SJSA1 (cell line): ENCODE results near the gene INHBB. TPM values are rescaled to one million over a fixed set of nuclear protein-coding genes. Genes with fewer than 3 reads are reported as not detected.

ENCODE experiments used
- DNase-seq, 2 experiments: peaks; one replicate each; pipeline ENCODE4 v3.0.0-alpha.2; 2015 to 2020; ENCODE audit warnings: low spot score in 2 of 2, low read depth in 1 of 2
- H3K27ac ChIP-seq: fragments of 250-450 bp; sonication (Bioruptor Pico); 2 replicates; pipeline ENCODE4 v1.5.1; 2020; ENCODE audit warnings: mild to moderate bottlenecking, moderate library complexity
- H3K27me3 ChIP-seq: fragments of 250-450 bp; sonication (Bioruptor Pico); replicated peaks from 2 replicates; pipeline ENCODE4 v1.5.1; 2020; ENCODE audit warnings: mild to moderate bottlenecking, moderate library complexity
- H3K36me3 ChIP-seq: fragments of 250-450 bp; sonication (Bioruptor Pico); 2 replicates; pipeline ENCODE4 v1.5.1; 2020; ENCODE audit warnings: mild to moderate bottlenecking
- H3K4me1 ChIP-seq: fragments of 250-450 bp; sonication (Bioruptor Pico); replicated peaks from 2 replicates; pipeline ENCODE4 v1.6.1; 2021; ENCODE audit warnings: mild to moderate bottlenecking
- H3K4me3 ChIP-seq: fragments of 250-450 bp; sonication (Bioruptor Pico); 2 replicates; pipeline ENCODE4 v1.5.1; 2020; ENCODE audit warnings: mild to moderate bottlenecking
- H3K9me3 ChIP-seq: fragments of 250-450 bp; sonication (Bioruptor Pico); replicated peaks from 2 replicates; pipeline ENCODE4 v1.5.1; 2020; ENCODE audit warnings: mild to moderate bottlenecking
- total RNA-seq: library from RNA; depleted of rRNA; stranded (reverse); fragments of >200 nt; shearing (Covaris generic); gene quantifications from 2 replicates; pipeline ENCODE4 v1.2.3, GENCODE V29; 2014

INHBB gene
- total RNA-seq, 1 experiment from 2014 or later = 0.16 TPM

DNA sequence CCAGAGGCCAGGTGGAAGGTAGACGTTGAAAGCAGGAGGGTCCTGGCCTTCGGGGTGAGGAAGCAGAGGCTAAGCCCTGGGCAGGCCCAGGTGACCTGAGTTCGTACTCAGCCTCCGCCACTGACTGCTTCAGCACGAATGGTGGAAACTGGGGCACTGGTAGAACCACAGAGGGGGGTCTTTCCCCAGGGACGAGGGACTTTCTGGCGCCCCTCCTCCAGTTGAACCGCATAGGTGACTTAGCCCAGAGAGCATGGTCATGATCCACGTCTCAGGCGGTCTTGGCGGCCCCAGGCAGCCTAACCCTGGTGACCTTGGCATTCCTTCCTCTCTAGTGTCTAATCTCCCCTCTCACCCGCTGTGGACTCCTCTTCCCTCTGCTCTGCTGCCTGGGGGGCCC lies 30.2 kb downstream of the INHBB start:
- Histone ChIP-seq H3K36me3 (no peaks in the 10 kb centered on the region), H3K27ac (no peak overlapping the region), H3K9me3 (no peaks in the 10 kb centered on the region), H3K4me3 (no peak overlapping the region), H3K4me1 (no peaks in the 10 kb centered on the region), H3K27me3 (peaks cover 35% of the 10 kb centered on the region)
- no peak for DNase-seq

- no peak overlapping the region for H3K4me3 ChIP-seq
- H3K4me1 ChIP-seq = no peaks in the 10 kb centered on the region
- no peaks in the 10 kb centered on the region for H3K36me3 ChIP-seq
- peaks cover 34% of the 10 kb centered on the region for H3K27me3 ChIP-seq
- no peak overlapping the region for H3K27ac ChIP-seq
- H3K9me3 ChIP-seq = no peaks in the 10 kb centered on the region
- no peak for DNase-seq
Observed at GRCh38 chr2:120376679-120377640, 31.0 kb downstream of the INHBB start.

GRCh38 chr2:120378605-120379004 lies 32.7 kb downstream of the INHBB start:
- no peak for DNase-seq
- Histone ChIP-seq H3K27ac (no peak overlapping the region), H3K36me3 (no peaks in the 10 kb centered on the region), H3K27me3 (peaks cover 34% of the 10 kb centered on the region), H3K9me3 (no peaks in the 10 kb centered on the region), H3K4me1 (no peaks in the 10 kb centered on the region), H3K4me3 (no peak overlapping the region)

DNA sequence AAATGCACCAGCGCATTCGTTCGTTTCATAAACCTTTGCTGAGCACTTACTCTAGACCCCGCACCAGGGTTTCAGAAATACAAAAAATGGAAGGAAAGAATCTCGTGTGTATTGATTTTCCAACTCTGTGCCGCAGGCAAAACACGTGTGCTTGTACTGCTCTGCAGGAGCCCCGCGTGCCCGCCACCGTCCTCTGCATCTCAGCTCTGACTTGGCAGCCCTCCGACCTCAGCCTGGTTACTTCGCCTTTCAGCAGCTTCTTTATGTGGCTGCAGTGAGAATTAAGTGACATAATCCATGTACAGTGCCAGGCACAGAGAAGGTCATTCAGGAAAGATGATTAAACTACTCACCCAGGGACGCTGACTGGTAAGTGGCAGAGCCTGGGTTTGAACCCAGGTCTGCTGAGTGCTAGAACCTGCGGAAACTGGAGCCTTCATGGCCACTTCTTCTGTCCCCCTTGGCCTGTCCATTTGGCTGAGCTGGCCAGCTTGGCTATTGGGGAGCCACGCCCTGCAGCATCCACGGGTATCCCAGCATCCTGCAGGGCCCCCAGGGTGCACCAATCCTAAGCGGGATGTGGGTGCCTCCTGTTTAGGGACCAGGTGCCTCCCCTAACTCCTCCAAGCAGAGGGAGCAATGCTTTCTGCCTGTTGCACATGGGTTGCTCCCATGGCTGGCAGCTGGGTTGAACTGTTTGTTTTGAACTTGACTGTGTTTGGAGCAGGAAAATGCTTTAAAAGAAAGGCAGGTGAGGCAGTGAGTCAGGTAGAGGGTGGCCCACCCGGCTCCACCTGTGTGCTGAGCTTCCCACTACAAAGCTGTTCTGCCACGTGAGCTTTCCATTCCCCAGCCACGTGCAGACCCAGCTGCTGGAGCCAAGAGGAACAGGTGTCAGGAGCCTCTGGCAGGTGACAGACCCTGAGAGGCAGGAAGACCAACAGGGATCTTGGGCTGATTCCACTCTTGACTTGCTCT lies 34.3 kb downstream of the INHBB start:
- Histone ChIP-seq H3K4me3 (no peak overlapping the region), H3K27me3 (peaks cover 34% of the 10 kb centered on the region), H3K9me3 (no peaks in the 10 kb centered on the region), H3K4me1 (no peaks in the 10 kb centered on the region), H3K27ac (no peak overlapping the region), H3K36me3 (no peaks in the 10 kb centered on the region)
- no peak for DNase-seq

- peaks cover 31% of the 10 kb centered on the region for H3K27me3 ChIP-seq
- H3K27ac ChIP-seq = no peak overlapping the region
- H3K36me3 ChIP-seq = no peaks in the 10 kb centered on the region
- DNase-seq = no peak
- H3K4me1 ChIP-seq = no peaks in the 10 kb centered on the region
- H3K9me3 ChIP-seq = no peaks in the 10 kb centered on the region
- H3K4me3 ChIP-seq = no peak overlapping the region
Observed at GRCh38 chr2:120381192-120381591, 35.3 kb downstream of the INHBB start.

- H3K9me3 ChIP-seq = no peaks in the 10 kb centered on the region
- no peaks in the 10 kb centered on the region for H3K4me1 ChIP-seq
- H3K36me3 ChIP-seq = no peaks in the 10 kb centered on the region
- H3K27ac ChIP-seq = no peak overlapping the region
- peaks cover 30% of the 10 kb centered on the region for H3K27me3 ChIP-seq
- no peak for DNase-seq
- no peak overlapping the region for H3K4me3 ChIP-seq
Observed at GRCh38 chr2:120381661-120382060, 35.7 kb downstream of the INHBB start.

DNA sequence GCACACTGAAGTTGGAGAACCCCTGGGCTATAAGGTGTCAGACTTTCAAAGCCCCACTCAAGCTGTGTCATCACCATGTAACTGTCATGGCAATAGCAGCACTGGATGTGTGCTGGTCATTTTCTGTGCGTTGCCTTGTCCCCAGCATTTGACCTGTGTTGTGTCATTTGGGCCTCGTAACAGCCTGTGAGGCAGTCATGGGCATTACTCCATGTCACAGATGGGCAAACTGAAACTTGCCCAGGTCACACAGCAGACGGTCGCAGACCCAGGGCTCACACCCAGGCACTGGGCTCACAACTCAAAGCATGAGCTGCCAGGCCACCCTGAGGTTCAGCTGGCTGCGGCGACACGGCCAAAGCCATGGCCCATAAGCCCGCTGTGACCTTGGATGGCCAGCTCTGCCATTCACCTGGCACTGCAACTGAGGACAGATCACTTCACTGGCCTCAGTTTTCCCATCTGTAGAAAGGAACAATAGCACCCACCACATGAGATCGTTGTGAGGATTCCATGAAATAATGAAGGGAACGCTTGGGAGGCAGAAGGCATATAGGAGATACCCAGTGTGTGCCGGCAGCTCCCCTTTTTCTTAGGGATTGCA lies 36.7 kb downstream of the INHBB start:
- no peaks in the 10 kb centered on the region for H3K9me3 ChIP-seq
- H3K4me3 ChIP-seq = no peak overlapping the region
- no peaks in the 10 kb centered on the region for H3K4me1 ChIP-seq
- no peak overlapping the region for H3K27ac ChIP-seq
- H3K36me3 ChIP-seq = no peaks in the 10 kb centered on the region
- no peak for DNase-seq
- H3K27me3 ChIP-seq = peaks cover 20% of the 10 kb centered on the region

- Histone ChIP-seq H3K27me3 (peaks cover 14% of the 10 kb centered on the region), H3K36me3 (no peaks in the 10 kb centered on the region), H3K4me1 (no peaks in the 10 kb centered on the region), H3K27ac (no peak overlapping the region), H3K9me3 (no peaks in the 10 kb centered on the region), H3K4me3 (no peak overlapping the region)
- DNase-seq = no peak
Observed at GRCh38 chr2:120383191-120383590, 37.3 kb downstream of the INHBB start.

- Histone ChIP-seq H3K27ac (no peak overlapping the region), H3K4me1 (no peaks in the 10 kb centered on the region), H3K36me3 (no peaks in the 10 kb centered on the region), H3K27me3 (peaks cover 14% of the 10 kb centered on the region; the same call in 1 of the 2 replicates), H3K9me3 (no peaks in the 10 kb centered on the region), H3K4me3 (no peak overlapping the region)
- no peak for DNase-seq
Observed at GRCh38 chr2:120383631-120384340, 37.9 kb downstream of the INHBB start.

DNA sequence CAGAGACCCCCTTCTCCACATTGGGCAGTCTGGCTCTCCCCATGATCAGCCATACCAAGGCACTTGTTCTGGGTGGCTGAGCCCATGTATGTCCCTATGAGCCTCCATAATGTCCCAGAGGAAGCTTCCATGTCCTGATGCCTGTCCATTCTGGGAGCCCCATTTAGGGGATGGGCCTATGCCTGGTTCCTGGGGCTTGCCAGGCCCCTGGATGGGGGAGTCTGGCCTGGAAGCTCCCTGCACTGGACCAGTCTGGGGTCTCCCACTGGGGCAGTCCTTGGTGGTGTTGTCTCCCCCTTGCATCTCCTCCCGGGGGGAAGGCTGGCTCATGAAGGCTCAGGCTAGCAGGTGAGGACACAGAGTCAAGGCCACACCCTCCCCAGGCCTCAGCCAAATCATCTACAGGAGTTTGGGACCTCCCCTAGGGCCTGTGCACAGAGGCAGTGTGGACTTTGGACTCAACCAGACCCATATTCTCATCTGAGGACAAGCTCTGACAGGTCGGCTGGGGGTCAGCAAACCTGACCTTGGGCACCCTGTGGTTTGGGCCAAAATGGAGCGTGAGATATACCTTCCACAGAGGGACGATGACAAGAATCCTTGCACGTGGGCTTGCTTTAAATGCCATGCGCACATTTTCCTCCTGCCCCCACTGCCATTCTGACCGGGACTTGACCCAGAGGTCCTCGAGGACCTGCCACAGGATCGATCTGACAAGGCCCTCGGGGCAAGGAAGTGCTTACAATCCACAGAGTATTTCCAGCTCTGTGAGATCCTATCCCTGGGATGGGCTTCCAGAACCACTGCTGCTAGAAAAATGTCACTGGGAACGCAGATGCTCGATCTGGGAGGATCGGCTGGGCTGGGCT lies 38.8 kb downstream of the INHBB start:
- H3K27ac ChIP-seq = no peak overlapping the region
- no peaks in the 10 kb centered on the region for H3K36me3 ChIP-seq
- H3K27me3 ChIP-seq = peaks cover 12% of the 10 kb centered on the region
- H3K9me3 ChIP-seq = no peaks in the 10 kb centered on the region
- H3K4me3 ChIP-seq = no peak overlapping the region
- no peak for DNase-seq
- H3K4me1 ChIP-seq = no peaks in the 10 kb centered on the region

DNA sequence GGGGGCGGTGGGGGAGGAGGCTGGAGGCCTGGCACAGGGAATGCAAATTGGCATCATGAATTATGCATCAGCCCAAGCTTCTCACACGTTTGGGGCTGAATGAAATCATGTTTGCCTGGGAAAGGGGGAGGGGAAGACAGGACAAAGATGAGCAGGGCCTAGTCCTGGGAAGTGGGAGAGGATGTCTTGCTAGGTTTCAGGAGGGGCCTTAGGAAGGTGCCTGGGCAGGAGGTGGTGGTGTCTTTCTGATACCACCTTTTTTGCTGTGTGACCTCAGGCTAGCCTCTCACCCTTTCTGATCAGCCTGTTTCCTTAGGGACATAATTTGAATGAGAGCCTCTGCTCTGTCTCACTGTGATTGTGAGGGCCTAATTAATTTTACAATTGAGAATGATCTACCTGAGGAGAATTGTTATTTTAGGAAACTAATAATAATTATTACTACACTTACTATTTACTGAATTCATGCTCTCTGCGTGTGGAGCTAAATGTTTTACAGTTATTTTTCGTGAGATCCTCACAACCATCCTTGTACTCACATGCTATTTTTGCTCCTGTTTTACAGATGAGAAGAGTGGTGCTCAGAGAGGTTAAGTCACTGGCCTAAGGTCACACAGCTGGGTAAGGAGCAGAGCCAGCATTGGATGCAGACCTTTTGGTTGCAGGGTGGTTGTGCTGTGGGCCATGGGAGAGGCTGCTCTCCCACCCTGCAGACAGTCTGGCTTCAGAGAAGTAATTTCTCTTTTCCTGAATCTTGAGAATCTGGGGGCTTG lies 39.6 kb downstream of the INHBB start:
- no peaks in the 10 kb centered on the region for H3K9me3 ChIP-seq
- H3K27me3 ChIP-seq = peaks cover 10% of the 10 kb centered on the region
- no peak overlapping the region for H3K4me3 ChIP-seq

More for the DNA sequence above, 39.6 kb downstream of the INHBB start:
- Histone ChIP-seq H3K27ac (no peak overlapping the region), H3K4me1 (no peaks in the 10 kb centered on the region), H3K36me3 (no peaks in the 10 kb centered on the region)
- no peak for DNase-seq
